GM23338 (cell line): Measurements from ENCODE around the gene ACTMAP. TPM values are rescaled to one million over a fixed set of nuclear protein-coding genes. Genes with fewer than 3 reads are reported as not detected.
A peak's percentile ranks its signal among the peaks of the same experiment; 100 is the strongest.

ENCODE experiments used
- ATAC-seq: fragments of 200-7000 bp; cut with Tn5 transposase; 3 replicates; pipeline ENCODE4 v1.9.1; 2020
- DNase-seq: peaks from one replicate; pipeline ENCODE4 v3.0.0-alpha.2; 2015; ENCODE audit warnings: low spot score
- H2AFZ ChIP-seq: fragments of 200-600 bp; sonication (generic); 2 replicates; pipeline ENCODE4 v1.8.0; 2016; ENCODE audit warnings: antibody characterized with exemption, mild to moderate bottlenecking, moderate library complexity
- H3F3A ChIP-seq: fragments of 200-600 bp; sonication (generic); replicated peaks from 2 replicates; pipeline ENCODE4 v1.8.0; 2017; ENCODE audit warnings: antibody characterized with exemption, mixed run types, low read depth
- H3K27ac ChIP-seq: fragments of 200-600 bp; sonication (generic); 2 replicates; pipeline ENCODE4 v1.6.1; 2016; ENCODE audit warnings: low read depth
- H3K27me3 ChIP-seq: fragments of 200-600 bp; sonication (generic); 2 replicates; pipeline ENCODE4 v1.8.0; 2016; ENCODE audit warnings: mild to moderate bottlenecking, mixed run types, moderate library complexity; ENCODE audit not compliant: insufficient read depth
- H3K36me3 ChIP-seq: fragments of 200-600 bp; sonication (generic); 2 replicates; pipeline ENCODE4 v1.8.0; 2016; ENCODE audit warnings: mild to moderate bottlenecking; ENCODE audit not compliant: insufficient read depth
- H3K4me1 ChIP-seq: fragments of 200-600 bp; sonication (generic); 2 replicates; pipeline ENCODE4 v1.8.0; 2016; ENCODE audit warnings: mild to moderate bottlenecking, moderate library complexity; ENCODE audit not compliant: insufficient read depth
- H3K4me2 ChIP-seq: fragments of 200-600 bp; sonication (generic); 2 replicates; pipeline ENCODE4 v1.7.1; 2017; ENCODE audit warnings: mixed run types
- H3K4me3 ChIP-seq: fragments of 200-600 bp; sonication (generic); 2 replicates; pipeline ENCODE4 v1.6.1; 2016; ENCODE audit warnings: mixed run types
- H3K79me2 ChIP-seq: fragments of 200-600 bp; sonication (generic); replicated peaks from 2 replicates; pipeline ENCODE4 v1.8.0; 2017; ENCODE audit warnings: mild to moderate bottlenecking; ENCODE audit not compliant: insufficient read depth
- H3K9me2 ChIP-seq: fragments of 200-600 bp; sonication (generic); 2 replicates; pipeline ENCODE4 v1.8.0; 2017; ENCODE audit not compliant: insufficient read depth
- H4K20me1 ChIP-seq: fragments of 200-600 bp; sonication (generic); replicated peaks from 2 replicates; pipeline ENCODE4 v1.8.0; 2017; ENCODE audit warnings: mild to moderate bottlenecking; ENCODE audit not compliant: insufficient read depth
- H3K27ac Mint-ChIP-seq: 2 replicates; pipeline ENCODE4 v1.8.0; 2020; ENCODE audit warnings: inconsistent platforms, mild to moderate bottlenecking, moderate library complexity, mixed read lengths
- H3K27me3 Mint-ChIP-seq: 3 replicates; pipeline ENCODE4 v1.8.0; 2022; ENCODE audit warnings: low read depth, mild to moderate bottlenecking, moderate library complexity, mixed read lengths, inconsistent platforms; ENCODE audit not compliant: insufficient read depth, poor library complexity
- H3K36me3 Mint-ChIP-seq: 3 replicates; pipeline ENCODE4 v1.8.0; 2021; ENCODE audit warnings: low read depth, mild to moderate bottlenecking, inconsistent platforms, moderate library complexity, mixed read lengths
- H3K4me1 Mint-ChIP-seq: 3 replicates; pipeline ENCODE4 v1.8.0; 2020; ENCODE audit warnings: mild to moderate bottlenecking, inconsistent platforms, mixed read lengths
- H3K4me3 Mint-ChIP-seq: 3 replicates; pipeline ENCODE4 v1.8.0; 2021; ENCODE audit warnings: moderate library complexity, mild to moderate bottlenecking, inconsistent platforms, mixed read lengths
- H3K9me3 Mint-ChIP-seq: 3 replicates; pipeline ENCODE4 v1.8.0; 2020; ENCODE audit warnings: moderate library complexity, mild to moderate bottlenecking, inconsistent platforms, mixed read lengths
- CREB1 ChIP-seq: fragments of 250-450 bp; sonication (Bioruptor Pico); IDR thresholded peaks from 2 replicates; pipeline ENCODE4 v1.5.0; 2020; ENCODE audit warnings: low read depth, mild to moderate bottlenecking, moderate library complexity
- EZH2 ChIP-seq: fragments of 200-600 bp; sonication (generic); IDR thresholded peaks from one replicate; pipeline ENCODE4 v1.8.0; 2017; ENCODE audit warnings: antibody characterized with exemption, mild to moderate bottlenecking, low read depth; ENCODE audit not compliant: unreplicated experiment
- EZH2phosphoT487 ChIP-seq: fragments of 200-600 bp; sonication (generic); IDR thresholded peaks from one replicate; pipeline ENCODE4 v1.8.1; 2018; ENCODE audit warnings: antibody characterized with exemption; ENCODE audit not compliant: unreplicated experiment
- JUNB ChIP-seq: IDR thresholded peaks from one replicate; pipeline ENCODE4 v1.6.1; 2016; ENCODE audit warnings: antibody characterized with exemption; ENCODE audit not compliant: unreplicated experiment
- NANOG ChIP-seq: IDR thresholded peaks from 2 replicates; pipeline ENCODE4 v1.6.1; 2016; ENCODE audit warnings: antibody characterized with exemption, borderline replicate concordance
- POLR2AphosphoS5 ChIP-seq: IDR thresholded peaks from 2 replicates; pipeline ENCODE4 v1.6.1; 2016; ENCODE audit warnings: antibody characterized with exemption, low read depth
- STAT1 ChIP-seq: IDR thresholded peaks from one replicate; pipeline ENCODE4 v1.6.1; 2016; ENCODE audit warnings: antibody characterized with exemption; ENCODE audit not compliant: unreplicated experiment
- ZNF114 ChIP-seq: fragments of 250-450 bp; sonication (Bioruptor Pico); IDR thresholded peaks from 2 replicates; pipeline ENCODE4 v1.5.0; 2020; ENCODE audit warnings: mild to moderate bottlenecking, moderate library complexity
- ZNF331 ChIP-seq: fragments of 250-450 bp; sonication (Bioruptor Pico); IDR thresholded peaks from 2 replicates; pipeline ENCODE4 v1.5.0; 2020; ENCODE audit warnings: low read depth, mild to moderate bottlenecking, moderate library complexity
- polyA plus RNA-seq: library from polyadenylated mRNA; unstranded; fragments of >200 nt; fragmentation: Nextera tagmentation; extraction: Ambion mirVana; gene quantifications from 2 replicates; pipeline ENCODE4 v1.2.1, GENCODE V29; 2016
- total RNA-seq: library from RNA; depleted of rRNA; stranded (reverse); fragments of >200 nt; shearing (Covaris generic); gene quantifications from 2 replicates; pipeline ENCODE4 v1.2.3, GENCODE V29; 2014
- TF ChIP-seq, protein P1 (sequence below): IDR thresholded peaks from 2 replicates; pipeline ENCODE4 v1.6.1; 2016; ENCODE audit warnings: antibody characterized with exemption
- TF ChIP-seq, protein P2 (sequence below), 2 experiments: fragments of 200-600 bp in 1 of 2; sonication (generic) in 1 of 2; conservative IDR thresholded peaks; 2 replicates each; pipeline versions ENCODE4 v1.5.1 to v1.6.1; 2016 to 2017; ENCODE audit warnings: antibody characterized with exemption in 2 of 2, low read depth in 2 of 2, mild to moderate bottlenecking in 2 of 2, moderate library complexity in 1 of 2
- TF ChIP-seq, protein P3 (sequence below): fragments of 250-450 bp; sonication (Bioruptor Pico); IDR thresholded peaks from 2 replicates; pipeline ENCODE4 v1.5.0; 2020; ENCODE audit warnings: mild to moderate bottlenecking, moderate library complexity
- TF ChIP-seq, protein P4 (sequence below): IDR thresholded peaks from one replicate; pipeline ENCODE4 v1.6.1; 2018; ENCODE audit warnings: antibody characterized with exemption; ENCODE audit not compliant: unreplicated experiment

ACTMAP gene
- total and polyA plus RNA-seq, 2 experiments from 2014 or later, result 14.9 to 16.7 TPM

DNA sequence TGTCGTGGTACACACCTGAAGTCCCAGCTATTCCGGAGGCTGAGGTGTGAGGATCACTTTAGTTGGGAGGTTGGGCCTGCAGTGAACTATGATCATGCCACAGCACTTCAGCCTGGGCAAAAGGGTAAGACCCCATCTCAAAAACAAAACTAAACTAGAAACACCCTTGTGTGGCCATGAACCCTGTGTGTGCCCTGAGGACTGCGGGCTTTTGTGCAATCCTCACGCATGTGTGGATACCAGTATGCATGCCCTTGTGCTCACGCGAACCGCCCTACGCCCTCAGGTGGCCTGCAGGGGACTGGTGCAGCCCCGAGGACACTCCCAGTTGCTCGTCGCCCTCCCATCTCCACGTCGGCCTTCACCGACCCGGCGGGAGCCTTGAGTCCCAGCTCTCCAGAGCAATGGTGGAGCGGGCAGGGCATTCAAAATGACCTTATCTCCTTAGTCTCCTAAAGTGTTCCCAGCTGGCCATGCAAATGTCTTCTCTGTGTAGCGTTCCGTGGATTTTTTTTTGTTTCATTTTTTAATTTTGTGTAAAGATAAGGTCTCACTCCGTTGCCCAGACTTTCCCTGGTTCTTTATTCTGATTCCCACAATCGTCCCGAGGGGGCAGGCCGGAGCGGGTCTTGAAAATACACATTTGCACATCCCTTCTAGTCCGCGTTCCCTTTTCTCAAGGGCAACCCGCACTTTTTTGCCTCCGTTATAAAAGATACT, 47.8 kb upstream of the ACTMAP start:
- Histone ChIP-seq H3K27ac (peak overlapping the region; percentile 94), H3K79me2 (peaks cover 37% of the 10 kb centered on the region), H2AFZ (peak overlapping the region; percentile 35; the same call in 1 of the 2 replicates), H3K27me3 (no peaks in the 10 kb centered on the region), H3K4me2 (peak overlapping the region; percentile 77), H4K20me1 (peaks cover 25% of the 10 kb centered on the region), H3K4me1 (peaks cover 28% of the 10 kb centered on the region), H3K9me2 (no peaks in the 10 kb centered on the region), H3K36me3 (0 out of 2 replicates have a peak, but pooled peaks cover 4% of the 10 kb centered on the region), H3K4me3 (peak overlapping the region; percentile 64), H3F3A (peaks cover 15% of the 10 kb centered on the region)
- H3K27me3 Mint-ChIP-seq, result peaks cover 29% of the 10 kb centered on the region
- peak overlapping the region; percentile 91 for H3K4me3 Mint-ChIP-seq
- no peaks in the 10 kb centered on the region for H3K9me3 Mint-ChIP-seq
- ATAC-seq (peak; percentile 86), DNase-seq (peak; percentile 92)
- TF ChIP-seq POLR2AphosphoS5 (peak; percentile 60; the same call in 1 of the 2 replicates), STAT1 (no peak), NANOG (no peak), JUNB (no peak), EZH2 (no peak), ZNF114 (CRISPR knock-in tag) (no peak), EZH2phosphoT487 (no peak), ZNF331 (no peak), CREB1 (CRISPR knock-in tag) (peak; percentile 51; the same call in 1 of the 2 replicates)
- TF ChIP-seq, protein P1, sequence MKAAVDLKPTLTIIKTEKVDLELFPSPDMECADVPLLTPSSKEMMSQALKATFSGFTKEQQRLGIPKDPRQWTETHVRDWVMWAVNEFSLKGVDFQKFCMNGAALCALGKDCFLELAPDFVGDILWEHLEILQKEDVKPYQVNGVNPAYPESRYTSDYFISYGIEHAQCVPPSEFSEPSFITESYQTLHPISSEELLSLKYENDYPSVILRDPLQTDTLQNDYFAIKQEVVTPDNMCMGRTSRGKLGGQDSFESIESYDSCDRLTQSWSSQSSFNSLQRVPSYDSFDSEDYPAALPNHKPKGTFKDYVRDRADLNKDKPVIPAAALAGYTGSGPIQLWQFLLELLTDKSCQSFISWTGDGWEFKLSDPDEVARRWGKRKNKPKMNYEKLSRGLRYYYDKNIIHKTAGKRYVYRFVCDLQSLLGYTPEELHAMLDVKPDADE, result no peak
- TF ChIP-seq, protein P2, sequence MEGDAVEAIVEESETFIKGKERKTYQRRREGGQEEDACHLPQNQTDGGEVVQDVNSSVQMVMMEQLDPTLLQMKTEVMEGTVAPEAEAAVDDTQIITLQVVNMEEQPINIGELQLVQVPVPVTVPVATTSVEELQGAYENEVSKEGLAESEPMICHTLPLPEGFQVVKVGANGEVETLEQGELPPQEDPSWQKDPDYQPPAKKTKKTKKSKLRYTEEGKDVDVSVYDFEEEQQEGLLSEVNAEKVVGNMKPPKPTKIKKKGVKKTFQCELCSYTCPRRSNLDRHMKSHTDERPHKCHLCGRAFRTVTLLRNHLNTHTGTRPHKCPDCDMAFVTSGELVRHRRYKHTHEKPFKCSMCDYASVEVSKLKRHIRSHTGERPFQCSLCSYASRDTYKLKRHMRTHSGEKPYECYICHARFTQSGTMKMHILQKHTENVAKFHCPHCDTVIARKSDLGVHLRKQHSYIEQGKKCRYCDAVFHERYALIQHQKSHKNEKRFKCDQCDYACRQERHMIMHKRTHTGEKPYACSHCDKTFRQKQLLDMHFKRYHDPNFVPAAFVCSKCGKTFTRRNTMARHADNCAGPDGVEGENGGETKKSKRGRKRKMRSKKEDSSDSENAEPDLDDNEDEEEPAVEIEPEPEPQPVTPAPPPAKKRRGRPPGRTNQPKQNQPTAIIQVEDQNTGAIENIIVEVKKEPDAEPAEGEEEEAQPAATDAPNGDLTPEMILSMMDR (conservative IDR thresholded peaks at IDR 0.05; ENCODE audit: low read depth in 2 of 2), result peak; percentile 39 to 64
- TF ChIP-seq, protein P3, sequence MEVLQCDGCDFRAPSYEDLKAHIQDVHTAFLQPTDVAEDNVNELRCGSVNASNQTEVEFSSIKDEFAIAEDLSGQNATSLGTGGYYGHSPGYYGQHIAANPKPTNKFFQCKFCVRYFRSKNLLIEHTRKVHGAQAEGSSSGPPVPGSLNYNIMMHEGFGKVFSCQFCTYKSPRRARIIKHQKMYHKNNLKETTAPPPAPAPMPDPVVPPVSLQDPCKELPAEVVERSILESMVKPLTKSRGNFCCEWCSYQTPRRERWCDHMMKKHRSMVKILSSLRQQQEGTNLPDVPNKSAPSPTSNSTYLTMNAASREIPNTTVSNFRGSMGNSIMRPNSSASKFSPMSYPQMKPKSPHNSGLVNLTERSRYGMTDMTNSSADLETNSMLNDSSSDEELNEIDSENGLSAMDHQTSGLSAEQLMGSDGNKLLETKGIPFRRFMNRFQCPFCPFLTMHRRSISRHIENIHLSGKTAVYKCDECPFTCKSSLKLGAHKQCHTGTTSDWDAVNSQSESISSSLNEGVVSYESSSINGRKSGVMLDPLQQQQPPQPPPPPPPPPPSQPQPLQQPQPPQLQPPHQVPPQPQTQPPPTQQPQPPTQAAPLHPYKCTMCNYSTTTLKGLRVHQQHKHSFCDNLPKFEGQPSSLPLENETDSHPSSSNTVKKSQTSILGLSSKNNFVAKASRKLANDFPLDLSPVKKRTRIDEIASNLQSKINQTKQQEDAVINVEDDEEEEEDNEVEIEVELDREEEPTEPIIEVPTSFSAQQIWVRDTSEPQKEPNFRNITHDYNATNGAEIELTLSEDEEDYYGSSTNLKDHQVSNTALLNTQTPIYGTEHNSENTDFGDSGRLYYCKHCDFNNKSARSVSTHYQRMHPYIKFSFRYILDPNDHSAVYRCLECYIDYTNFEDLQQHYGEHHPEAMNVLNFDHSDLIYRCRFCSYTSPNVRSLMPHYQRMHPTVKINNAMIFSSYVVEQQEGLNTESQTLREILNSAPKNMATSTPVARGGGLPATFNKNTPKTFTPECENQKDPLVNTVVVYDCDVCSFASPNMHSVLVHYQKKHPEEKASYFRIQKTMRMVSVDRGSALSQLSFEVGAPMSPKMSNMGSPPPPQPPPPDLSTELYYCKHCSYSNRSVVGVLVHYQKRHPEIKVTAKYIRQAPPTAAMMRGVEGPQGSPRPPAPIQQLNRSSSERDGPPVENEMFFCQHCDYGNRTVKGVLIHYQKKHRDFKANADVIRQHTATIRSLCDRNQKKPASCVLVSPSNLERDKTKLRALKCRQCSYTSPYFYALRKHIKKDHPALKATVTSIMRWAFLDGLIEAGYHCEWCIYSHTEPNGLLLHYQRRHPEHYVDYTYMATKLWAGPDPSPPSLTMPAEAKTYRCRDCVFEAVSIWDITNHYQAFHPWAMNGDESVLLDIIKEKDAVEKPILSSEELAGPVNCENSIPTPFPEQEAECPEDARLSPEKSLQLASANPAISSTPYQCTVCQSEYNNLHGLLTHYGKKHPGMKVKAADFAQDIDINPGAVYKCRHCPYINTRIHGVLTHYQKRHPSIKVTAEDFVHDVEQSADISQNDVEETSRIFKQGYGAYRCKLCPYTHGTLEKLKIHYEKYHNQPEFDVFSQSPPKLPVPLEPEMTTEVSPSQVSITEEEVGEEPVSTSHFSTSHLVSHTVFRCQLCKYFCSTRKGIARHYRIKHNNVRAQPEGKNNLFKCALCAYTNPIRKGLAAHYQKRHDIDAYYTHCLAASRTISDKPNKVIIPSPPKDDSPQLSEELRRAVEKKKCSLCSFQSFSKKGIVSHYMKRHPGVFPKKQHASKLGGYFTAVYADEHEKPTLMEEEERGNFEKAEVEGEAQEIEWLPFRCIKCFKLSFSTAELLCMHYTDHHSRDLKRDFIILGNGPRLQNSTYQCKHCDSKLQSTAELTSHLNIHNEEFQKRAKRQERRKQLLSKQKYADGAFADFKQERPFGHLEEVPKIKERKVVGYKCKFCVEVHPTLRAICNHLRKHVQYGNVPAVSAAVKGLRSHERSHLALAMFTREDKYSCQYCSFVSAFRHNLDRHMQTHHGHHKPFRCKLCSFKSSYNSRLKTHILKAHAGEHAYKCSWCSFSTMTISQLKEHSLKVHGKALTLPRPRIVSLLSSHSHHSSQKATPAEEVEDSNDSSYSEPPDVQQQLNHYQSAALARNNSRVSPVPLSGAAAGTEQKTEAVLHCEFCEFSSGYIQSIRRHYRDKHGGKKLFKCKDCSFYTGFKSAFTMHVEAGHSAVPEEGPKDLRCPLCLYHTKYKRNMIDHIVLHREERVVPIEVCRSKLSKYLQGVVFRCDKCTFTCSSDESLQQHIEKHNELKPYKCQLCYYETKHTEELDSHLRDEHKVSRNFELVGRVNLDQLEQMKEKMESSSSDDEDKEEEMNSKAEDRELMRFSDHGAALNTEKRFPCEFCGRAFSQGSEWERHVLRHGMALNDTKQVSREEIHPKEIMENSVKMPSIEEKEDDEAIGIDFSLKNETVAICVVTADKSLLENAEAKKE (CRISPR knock-in tag), result no peak
- TF ChIP-seq, protein P4, sequence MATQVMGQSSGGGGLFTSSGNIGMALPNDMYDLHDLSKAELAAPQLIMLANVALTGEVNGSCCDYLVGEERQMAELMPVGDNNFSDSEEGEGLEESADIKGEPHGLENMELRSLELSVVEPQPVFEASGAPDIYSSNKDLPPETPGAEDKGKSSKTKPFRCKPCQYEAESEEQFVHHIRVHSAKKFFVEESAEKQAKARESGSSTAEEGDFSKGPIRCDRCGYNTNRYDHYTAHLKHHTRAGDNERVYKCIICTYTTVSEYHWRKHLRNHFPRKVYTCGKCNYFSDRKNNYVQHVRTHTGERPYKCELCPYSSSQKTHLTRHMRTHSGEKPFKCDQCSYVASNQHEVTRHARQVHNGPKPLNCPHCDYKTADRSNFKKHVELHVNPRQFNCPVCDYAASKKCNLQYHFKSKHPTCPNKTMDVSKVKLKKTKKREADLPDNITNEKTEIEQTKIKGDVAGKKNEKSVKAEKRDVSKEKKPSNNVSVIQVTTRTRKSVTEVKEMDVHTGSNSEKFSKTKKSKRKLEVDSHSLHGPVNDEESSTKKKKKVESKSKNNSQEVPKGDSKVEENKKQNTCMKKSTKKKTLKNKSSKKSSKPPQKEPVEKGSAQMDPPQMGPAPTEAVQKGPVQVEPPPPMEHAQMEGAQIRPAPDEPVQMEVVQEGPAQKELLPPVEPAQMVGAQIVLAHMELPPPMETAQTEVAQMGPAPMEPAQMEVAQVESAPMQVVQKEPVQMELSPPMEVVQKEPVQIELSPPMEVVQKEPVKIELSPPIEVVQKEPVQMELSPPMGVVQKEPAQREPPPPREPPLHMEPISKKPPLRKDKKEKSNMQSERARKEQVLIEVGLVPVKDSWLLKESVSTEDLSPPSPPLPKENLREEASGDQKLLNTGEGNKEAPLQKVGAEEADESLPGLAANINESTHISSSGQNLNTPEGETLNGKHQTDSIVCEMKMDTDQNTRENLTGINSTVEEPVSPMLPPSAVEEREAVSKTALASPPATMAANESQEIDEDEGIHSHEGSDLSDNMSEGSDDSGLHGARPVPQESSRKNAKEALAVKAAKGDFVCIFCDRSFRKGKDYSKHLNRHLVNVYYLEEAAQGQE, result no peak
- peaks cover 31% of the 10 kb centered on the region for H3K4me1 Mint-ChIP-seq
- H3K36me3 Mint-ChIP-seq, result peaks cover 32% of the 10 kb centered on the region
- peak overlapping the region; percentile 99 for H3K27ac Mint-ChIP-seq
